Neural cell (in vitro differentiated cells): ENCODE data around the gene TUB. TPM values are rescaled to one million over a fixed set of nuclear protein-coding genes. Genes with fewer than 3 reads are reported as not detected.

Source experiments
- H2AFZ ChIP-seq: fragments of 200-600, 300-800 bp; sonication (generic), shearing (Covaris generic); 2 replicates; pipeline ENCODE4 v1.6.0; 2014; ENCODE audit warnings: low read depth, mild to moderate bottlenecking, antibody characterized with exemption, low read length, moderate library complexity
- H3F3A ChIP-seq: fragments of 200-600 bp; shearing (Covaris generic); 2 replicates; pipeline ENCODE4 v1.6.1; 2016; ENCODE audit warnings: mild to moderate bottlenecking, moderate library complexity, mixed read lengths, antibody characterized with exemption, low read length; ENCODE audit not compliant: insufficient read depth, poor library complexity, severe bottlenecking
- H3K27ac ChIP-seq: fragments of 200-600, 300-800 bp; sonication (generic), shearing (Covaris generic); 2 replicates; pipeline ENCODE4 v1.5.1; 2014; ENCODE audit warnings: mild to moderate bottlenecking, low read length, moderate library complexity
- H3K27me3 ChIP-seq: fragments of 300-800, 200-600 bp; sonication (generic), shearing (Covaris generic); 2 replicates; pipeline ENCODE4 v1.6.0; 2014; ENCODE audit warnings: mild to moderate bottlenecking, low read depth, low read length, moderate library complexity; ENCODE audit not compliant: insufficient read depth
- H3K36me3 ChIP-seq: fragments of 300-800, 200-600 bp; sonication (generic), shearing (Covaris generic); 2 replicates; pipeline ENCODE4 v1.5.1; 2014; ENCODE audit warnings: mild to moderate bottlenecking, antibody characterized with exemption, low read length, moderate library complexity; ENCODE audit not compliant: insufficient read depth
- H3K4me2 ChIP-seq: fragments of 300-800, 200-600 bp; sonication (generic), shearing (Covaris generic); 2 replicates; pipeline ENCODE4 v1.6.0; 2014; ENCODE audit warnings: mild to moderate bottlenecking, low read length
- H3K4me3 ChIP-seq: fragments of 300-800, 200-600 bp; sonication (generic), shearing (Covaris generic); 2 replicates; pipeline ENCODE4 v1.5.1; 2014; ENCODE audit warnings: mild to moderate bottlenecking, low read length, moderate library complexity
- H3K79me2 ChIP-seq: fragments of 200-600 bp; shearing (Covaris generic); replicated peaks from 2 replicates; pipeline ENCODE4 v1.6.0; 2014; ENCODE audit warnings: mild to moderate bottlenecking, low read length, moderate library complexity; ENCODE audit not compliant: insufficient read depth
- H3K9ac ChIP-seq: fragments of 300-800, 200-600 bp; sonication (generic), shearing (Covaris generic); 2 replicates; pipeline ENCODE4 v1.6.1; 2016; ENCODE audit warnings: mild to moderate bottlenecking, low read length, mixed read lengths
- H3K9me2 ChIP-seq: fragments of 200-600 bp; shearing (Covaris generic); 2 replicates; pipeline ENCODE4 v1.6.1; 2016; ENCODE audit warnings: mild to moderate bottlenecking, low read length, mixed read lengths; ENCODE audit not compliant: insufficient read depth
- H3K9me3 ChIP-seq: fragments of 200-600, 300-800 bp; sonication (generic), shearing (Covaris generic); 2 replicates; pipeline ENCODE4 v1.6.1; 2016; ENCODE audit warnings: mild to moderate bottlenecking, mixed run types, low read length, moderate library complexity, mixed read lengths
- H4K20me1 ChIP-seq: fragments of 200-600 bp; shearing (Covaris generic); 2 replicates; pipeline ENCODE4 v1.6.1; 2016; ENCODE audit warnings: mild to moderate bottlenecking, mixed run types; ENCODE audit not compliant: insufficient read depth
- CTCF ChIP-seq: fragments of 450-650 bp; IDR thresholded peaks from 2 replicates; pipeline ENCODE4 v1.5.1; 2014; ENCODE audit warnings: antibody characterized with exemption, mild to moderate bottlenecking, moderate library complexity; ENCODE audit not compliant: poor library complexity, severe bottlenecking
- EP300 ChIP-seq: fragments of 450-650 bp; conservative IDR thresholded peaks from 2 replicates; pipeline ENCODE4 v1.6.1; 2014; ENCODE audit warnings: antibody characterized with exemption, mild to moderate bottlenecking, moderate library complexity; ENCODE audit not compliant: poor library complexity, severe bottlenecking
- EZH2 ChIP-seq: fragments of 200-600, 300-800 bp; shearing (Covaris generic), sonication (generic); IDR thresholded peaks from 2 replicates; pipeline ENCODE4 v1.6.1; 2014; ENCODE audit warnings: antibody characterized with exemption, low read length, borderline replicate concordance, mild to moderate bottlenecking; ENCODE audit not compliant: insufficient read depth, poor library complexity, severe bottlenecking
- MXI1 ChIP-seq: fragments of 450-650 bp; conservative IDR thresholded peaks from 2 replicates; pipeline ENCODE4 v1.6.1; 2014; ENCODE audit warnings: antibody characterized with exemption, mild to moderate bottlenecking; ENCODE audit not compliant: poor library complexity, severe bottlenecking
- POLR2AphosphoS5 ChIP-seq: IDR thresholded peaks from 2 replicates; pipeline ENCODE4 v1.6.1; 2012
- RAD21 ChIP-seq: fragments of 450-650 bp; conservative IDR thresholded peaks from 2 replicates; pipeline ENCODE4 v1.6.1; 2014; ENCODE audit warnings: antibody characterized with exemption, mild to moderate bottlenecking, moderate library complexity
- REST ChIP-seq: IDR thresholded peaks from 2 replicates; pipeline ENCODE4 v1.6.1; 2012; ENCODE audit warnings: borderline replicate concordance
- SMC3 ChIP-seq: fragments of 450-650 bp; conservative IDR thresholded peaks from 2 replicates; pipeline ENCODE4 v1.6.1; 2014; ENCODE audit warnings: antibody characterized with exemption, mild to moderate bottlenecking, moderate library complexity; ENCODE audit not compliant: poor library complexity
- TAF1 ChIP-seq: IDR thresholded peaks from 2 replicates; pipeline ENCODE4 v1.6.1; 2012; ENCODE audit warnings: low read depth
- polyA plus RNA-seq: library from polyadenylated mRNA; depleted of rRNA; stranded (reverse); fragments of >200 nt; gene quantifications from 2 replicates; pipeline ENCODE4 v1.2.3, GENCODE V29; 2014

TUB gene
- polyA plus RNA-seq, 1 donor from 2014 or later, result 125 TPM

- Histone ChIP-seq H2AFZ (no peak overlapping the region), H3K27ac (peak overlapping the region; percentile 94), H4K20me1 (no peaks in the 10 kb centered on the region), H3K9me3 (no peaks in the 10 kb centered on the region), H3K79me2 (peaks cover 16% of the 10 kb centered on the region), H3K4me2 (no peak overlapping the region), H3K9me2 (no peaks in the 10 kb centered on the region), H3K27me3 (no peaks in the 10 kb centered on the region), H3K4me3 (peak overlapping the region; percentile 60), H3K9ac (no peak overlapping the region), H3K36me3 (no peaks in the 10 kb centered on the region), H3F3A (no peaks in the 10 kb centered on the region)
- TF ChIP-seq EZH2 (no peak), TAF1 (no peak), RAD21 (no peak), MXI1 (no peak), POLR2AphosphoS5 (no peak), CTCF (no peak), EP300 (no peak), REST (no peak), SMC3 (no peak)
Observed at GRCh38 chr11:8040921-8041285, 40.1 kb upstream of the TUB start.

GRCh38 chr11:8041576-8041975, 39.4 kb upstream of the TUB start:
- Histone ChIP-seq H2AFZ (no peak overlapping the region), H3K9me2 (no peaks in the 10 kb centered on the region), H3K36me3 (no peaks in the 10 kb centered on the region), H4K20me1 (no peaks in the 10 kb centered on the region), H3K27ac (no peak overlapping the region), H3K9ac (no peak overlapping the region), H3K9me3 (no peaks in the 10 kb centered on the region), H3K27me3 (no peaks in the 10 kb centered on the region), H3K79me2 (peaks cover 16% of the 10 kb centered on the region), H3K4me2 (no peak overlapping the region), H3F3A (no peaks in the 10 kb centered on the region), H3K4me3 (no peak overlapping the region)
- TF ChIP-seq MXI1 (no peak), EZH2 (no peak), EP300 (no peak), SMC3 (no peak), RAD21 (no peak), POLR2AphosphoS5 (no peak), CTCF (no peak), REST (no peak), TAF1 (no peak)
